ENCODE results near the gene EIF4E3. TPM values are rescaled to one million over a fixed set of nuclear protein-coding genes. Genes with fewer than 3 reads are reported as not detected.

Gene EIF4E3
- polyA plus RNA-seq, 1 donor from 2014 or later, result 11.4 TPM

GRCh38 chr3:71671216-71671845 is 53.9 kb downstream of the EIF4E3 start:
- Histone ChIP-seq H3K9me3 (ENCODE audit: low read length) (no peaks in the 10 kb centered on the region), H3K27ac (ENCODE audit: low read length) (no peak overlapping the region)

GRCh38 chr3:71662568-71662967 is 62.6 kb downstream of the EIF4E3 start:
- no peaks in the 10 kb centered on the region for H4K20me1 ChIP-seq (ENCODE audit: insufficient read depth)
- H3K79me2 ChIP-seq (replicated peaks; ENCODE audit: insufficient read depth, low read length), result no peaks in the 10 kb centered on the region
- no peak overlapping the region for H3K9ac ChIP-seq (ENCODE audit: low read length)
- H3K36me3 ChIP-seq (ENCODE audit: insufficient read depth, low read length), result no peaks in the 10 kb centered on the region
- H3K9me2 ChIP-seq (ENCODE audit: insufficient read depth, low read length), result no peaks in the 10 kb centered on the region
- H3K4me2 ChIP-seq (ENCODE audit: low read length), result no peak overlapping the region
- no peaks in the 10 kb centered on the region for H3K9me3 ChIP-seq (ENCODE audit: low read length)
- no peak for TF ChIP-seq EP300 (conservative IDR thresholded peaks at IDR 0.05; ENCODE audit: poor library complexity, severe bottlenecking)
- no peak for TF ChIP-seq EZH2 (IDR thresholded peaks at IDR 0.05; ENCODE audit: borderline replicate concordance, insufficient read depth, low read length, poor library complexity, severe bottlenecking)
- no peak for TF ChIP-seq TAF1 (IDR thresholded peaks at IDR 0.05; ENCODE audit: low read depth)
- TF ChIP-seq CTCF (IDR thresholded peaks at IDR 0.05; ENCODE audit: poor library complexity, severe bottlenecking), result no peak
- no peak for TF ChIP-seq RAD21 (conservative IDR thresholded peaks at IDR 0.05)
- TF ChIP-seq POLR2AphosphoS5 (IDR thresholded peaks at IDR 0.05), result no peak
- no peak overlapping the region for H3K27ac ChIP-seq (ENCODE audit: low read length)
- no peaks in the 10 kb centered on the region for H3K27me3 ChIP-seq (ENCODE audit: insufficient read depth, low read depth, low read length)
- H2AFZ ChIP-seq (ENCODE audit: low read depth, low read length), result no peak overlapping the region
- H3F3A ChIP-seq (ENCODE audit: insufficient read depth, low read length, poor library complexity, severe bottlenecking), result no peaks in the 10 kb centered on the region
- H3K4me3 ChIP-seq (ENCODE audit: low read length), result no peak overlapping the region

More at GRCh38 chr3:71671216-71671845, 53.9 kb downstream of the EIF4E3 start:
- Histone ChIP-seq H3K4me3 (ENCODE audit: low read length) (no peak overlapping the region), H3K9ac (ENCODE audit: low read length) (no peak overlapping the region), H3K27me3 (ENCODE audit: insufficient read depth, low read depth, low read length) (no peaks in the 10 kb centered on the region), H3K9me2 (ENCODE audit: insufficient read depth, low read length) (no peaks in the 10 kb centered on the region), H3K36me3 (ENCODE audit: insufficient read depth, low read length) (no peaks in the 10 kb centered on the region), H3K79me2 (replicated peaks; ENCODE audit: insufficient read depth, low read length) (no peaks in the 10 kb centered on the region), H3K4me2 (ENCODE audit: low read length) (no peak overlapping the region), H2AFZ (ENCODE audit: low read depth, low read length) (no peak overlapping the region), H4K20me1 (ENCODE audit: insufficient read depth) (no peaks in the 10 kb centered on the region), H3F3A (ENCODE audit: insufficient read depth, low read length, poor library complexity, severe bottlenecking) (no peaks in the 10 kb centered on the region)
- TF ChIP-seq REST (IDR thresholded peaks at IDR 0.05; ENCODE audit: borderline replicate concordance) (no peak), EP300 (conservative IDR thresholded peaks at IDR 0.05; ENCODE audit: poor library complexity, severe bottlenecking) (no peak), MXI1 (conservative IDR thresholded peaks at IDR 0.05; ENCODE audit: poor library complexity, severe bottlenecking) (no peak), EZH2 (IDR thresholded peaks at IDR 0.05; ENCODE audit: borderline replicate concordance, insufficient read depth, low read length, poor library complexity, severe bottlenecking) (no peak), SMC3 (conservative IDR thresholded peaks at IDR 0.05; ENCODE audit: poor library complexity) (no peak), CTCF (IDR thresholded peaks at IDR 0.05; ENCODE audit: poor library complexity, severe bottlenecking) (no peak), POLR2AphosphoS5 (IDR thresholded peaks at IDR 0.05) (no peak), RAD21 (conservative IDR thresholded peaks at IDR 0.05) (no peak), TAF1 (IDR thresholded peaks at IDR 0.05; ENCODE audit: low read depth) (no peak)

Data from neural cell (in vitro differentiated cells).